Left lung (tissue), 10 donors: Measurements from ENCODE around the gene SNCAIP. TPM values are rescaled to one million over a fixed set of nuclear protein-coding genes. Genes with fewer than 3 reads are reported as not detected.

ENCODE experiments used
- ATAC-seq: fragments of 200-7000 bp; cut with Tn5 transposase; one replicate; pipeline ENCODE4 v1.9.1; 2020; ENCODE audit warnings: moderate library complexity
- DNase-seq, 4 donors: peaks; one replicate each; pipeline ENCODE4 v3.0.0-alpha.2; 2013 to 2020
- H3K27ac ChIP-seq, 2 donors: fragments of 200-600 bp; sonication (generic) in 1 of 2; one replicate each; pipeline versions ENCODE4 v1.5.0 to v1.8.0; 2020 to 2021
- H3K27me3 ChIP-seq, 2 donors: fragments of 200-600 bp; sonication (generic) in 1 of 2; one replicate each; pipeline versions ENCODE4 v1.5.0 to v1.8.0; 2020 to 2021
- H3K36me3 ChIP-seq, 2 donors: fragments of 200-600 bp; sonication (generic) in 1 of 2; one replicate each; pipeline versions ENCODE4 v1.5.0 to v1.8.0; 2020 to 2021
- H3K4me1 ChIP-seq, 2 donors: fragments of 200-600 bp; one replicate each; pipeline ENCODE4 v1.8.0; 2021
- H3K4me3 ChIP-seq, 2 donors: fragments of 200-600 bp; sonication (generic) in 1 of 2; one replicate each; pipeline versions ENCODE4 v1.5.0 to v1.8.0; 2020 to 2021; ENCODE audit warnings: mild to moderate bottlenecking in 1 of 2
- H3K9me3 ChIP-seq, 2 donors: fragments of 200-600 bp; sonication (generic) in 1 of 2; one replicate each; pipeline versions ENCODE4 v1.5.0 to v1.8.0; 2020 to 2021
- CTCF ChIP-seq, 2 donors: fragments of 200-600 bp; sonication (generic) in 1 of 2; IDR thresholded peaks; one replicate each; pipeline versions ENCODE4 v1.5.0 to v1.8.0; 2021; ENCODE audit warnings: antibody characterized with exemption in 2 of 2
- intact Hi-C, 2 donors: fragments of 100-400 bp; cut with DNase I; formaldehyde crosslinking; loops; one replicate each; pipeline versions ENCODE4 v1.11.2 to v1.14.2; 2022
- polyA plus RNA-seq, 6 donors: library from polyadenylated mRNA; unstranded; fragments of 120-200 nt; gene quantifications; one replicate each; pipeline ENCODE4 v1.2.1, GENCODE V29; 2013; ENCODE audit not compliant: insufficient read length in 6 of 6
- total RNA-seq, 2 donors: library from RNA; stranded (reverse); fragmentation: NEBNext Ultra II Directional; extraction: Animal tissue kit (Norgen Biotek cat#: 25700); gene quantifications; one replicate each; pipeline ENCODE4 v1.2.1, GENCODE V29; 2021
- donor health status: DM: no; HTN: yes; CAD: no.
- donor health status: DM: no; HTN: no; CAD: no.

SNCAIP gene
- total and polyA plus RNA-seq, 8 donors, result 2.1 to 23.4 (median 17.3) TPM

- DNase-seq (peak in 2 of 4 donors; percentile 63 to 85), ATAC-seq (peak; percentile 84)
- peak in 1 of 2 donors; percentile 22 for TF ChIP-seq CTCF (IDR thresholded peaks at IDR 0.05)
- Histone ChIP-seq H3K4me3 (no peak overlapping the region), H3K27me3 (no peaks in the 10 kb centered on the region), H3K36me3 (no peaks in the 10 kb centered on the region), H3K4me1 (no peaks in the 10 kb centered on the region), H3K27ac (no peak overlapping the region), H3K9me3 (no peaks in the 10 kb centered on the region)
- intact Hi-C loops, result no loop called here
These were observed 188.4 kb downstream of the SNCAIP start for GRCh38 chr5:122500245-122501088.

- peak in 2 of 4 donors; percentile 38 to 41 for DNase-seq
- H3K4me1 ChIP-seq, result no peaks in the 10 kb centered on the region
- ATAC-seq, result peak; percentile 59
- H3K4me3 ChIP-seq, result no peak overlapping the region
- TF ChIP-seq CTCF (IDR thresholded peaks at IDR 0.05), result no peak
- no peaks in the 10 kb centered on the region for H3K27me3 ChIP-seq
- H3K27ac ChIP-seq, result no peak overlapping the region
- H3K9me3 ChIP-seq, result no peaks in the 10 kb centered on the region
- intact Hi-C loops, result no loop called here
- H3K36me3 ChIP-seq, result no peaks in the 10 kb centered on the region
These were observed 189.0 kb downstream of the SNCAIP start for GRCh38 chr5:122501089-122501435.

DNA sequence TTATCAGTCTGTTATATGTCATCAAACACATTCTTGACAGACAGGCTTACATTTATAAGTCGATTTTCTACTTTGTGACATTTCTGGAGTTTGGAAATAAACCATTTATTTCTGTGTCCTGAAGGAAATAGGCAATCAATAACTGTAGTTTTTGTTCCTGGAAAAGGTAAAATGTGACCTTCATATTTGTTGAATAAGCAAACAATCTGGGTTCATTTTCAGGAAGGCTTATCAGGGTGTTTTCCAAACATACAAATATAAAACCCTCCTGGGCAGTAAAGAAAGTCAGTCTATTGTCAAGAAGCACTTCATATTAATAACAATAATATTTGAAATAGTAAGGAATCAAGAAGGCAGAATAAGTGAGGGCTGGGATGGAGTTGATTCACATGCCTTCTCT lies 195.0 kb downstream of the SNCAIP start:
- intact Hi-C loops, result no loop called here

GRCh38 chr5:122507581-122507980 lies 195.5 kb downstream of the SNCAIP start:
- H3K9me3 ChIP-seq, result no peaks in the 10 kb centered on the region
- H3K36me3 ChIP-seq, result no peaks in the 10 kb centered on the region
- no peak overlapping the region for H3K27ac ChIP-seq
- ATAC-seq (no peak), DNase-seq (no peak)
- intact Hi-C loops, result no loop called here
- TF ChIP-seq CTCF (IDR thresholded peaks at IDR 0.05), result no peak
- no peak overlapping the region for H3K4me3 ChIP-seq
- H3K4me1 ChIP-seq, result no peaks in the 10 kb centered on the region
- no peaks in the 10 kb centered on the region for H3K27me3 ChIP-seq

More for the DNA sequence above, 195.0 kb downstream of the SNCAIP start:
- no peak for DNase-seq
- no peaks in the 10 kb centered on the region for H3K4me1 ChIP-seq
- no peaks in the 10 kb centered on the region for H3K9me3 ChIP-seq
- no peak for TF ChIP-seq CTCF (IDR thresholded peaks at IDR 0.05)
- no peaks in the 10 kb centered on the region for H3K27me3 ChIP-seq
- no peak for ATAC-seq
- H3K4me3 ChIP-seq, result no peak overlapping the region
- no peaks in the 10 kb centered on the region for H3K36me3 ChIP-seq
- H3K27ac ChIP-seq, result no peak overlapping the region

DNA sequence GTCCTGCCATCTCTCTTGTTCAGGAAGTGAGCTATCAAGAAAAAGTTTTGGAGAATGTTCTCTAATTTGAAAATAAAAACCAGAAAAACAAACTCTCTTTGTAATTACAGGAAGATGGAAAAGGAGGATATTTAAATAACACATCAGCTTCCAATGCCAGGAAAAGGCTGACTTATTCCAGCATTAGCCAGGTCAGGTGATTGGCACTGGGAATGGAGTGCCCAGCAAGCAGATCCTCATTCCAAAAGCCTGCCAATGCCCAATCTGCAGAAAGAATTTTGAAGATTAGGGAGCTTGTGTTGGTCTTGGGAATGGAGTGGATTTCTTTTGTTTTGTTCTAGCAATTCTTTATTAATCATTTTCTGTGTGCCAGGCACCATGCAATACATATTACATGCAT lies 196.6 kb downstream of the SNCAIP start:
- Histone ChIP-seq H3K36me3 (no peaks in the 10 kb centered on the region), H3K9me3 (no peaks in the 10 kb centered on the region), H3K27me3 (no peaks in the 10 kb centered on the region), H3K27ac (no peak overlapping the region), H3K4me3 (no peak overlapping the region), H3K4me1 (no peaks in the 10 kb centered on the region)
- DNase-seq (no peak), ATAC-seq (no peak)
- intact Hi-C loops, result no loop called here
- no peak for TF ChIP-seq CTCF (IDR thresholded peaks at IDR 0.05)

Other genes starting within 250 kb of the SNCAIP start
- 10 to 100 TPM; 23.2 to 59.1 TPM for gene LOX, start 234.0 kb upstream of the SNCAIP start, total RNA-seq
- 10 to 100 TPM; 23.9 to 35.5 (median 26.5) TPM for gene LOX, start 234.0 kb upstream of the SNCAIP start, polyA plus RNA-seq
- 1 to 10 TPM in 1 of 2 donors, not detected in 1; 2.0 TPM for gene ZNF474, start 182.7 kb upstream of the SNCAIP start, total RNA-seq
- 1 to 10 TPM in 4 of 6 donors, under 1 TPM in 2; 0.53 to 4.0 (median 2.4) TPM for gene ZNF474, start 182.7 kb upstream of the SNCAIP start, polyA plus RNA-seq